ENCODE measurements around the gene GLIS1.

GRCh38 chr1:53606651-53607051, 132.3 kb downstream of the GLIS1 start:
- TF ChIP-seq CTCF (IDR thresholded peaks at IDR 0.05; ENCODE audit: extremely low read depth in 1 of 2, insufficient read depth in 1 of 2, low read depth in 1 of 2, low read length in 2 of 2) (no peak), MAX (IDR thresholded peaks at IDR 0.05; ENCODE audit: insufficient read depth, insufficient read length) (no peak), POLR2AphosphoS5 (IDR thresholded peaks at IDR 0.05; ENCODE audit: insufficient read depth, low read depth, low read length) (no peak), POLR2A (IDR thresholded peaks at IDR 0.05; ENCODE audit: low read depth, low read length) (no peak), EZH2 (IDR thresholded peaks at IDR 0.05; ENCODE audit: borderline replicate concordance, low read depth, low read length, severe bottlenecking) (no peak), JUN (IDR thresholded peaks at IDR 0.05; ENCODE audit: borderline replicate concordance, insufficient read depth, insufficient read length, low read depth) (no peak), MYC (IDR thresholded peaks at IDR 0.05; ENCODE audit: low read depth, low read length) (no peak), FOS (IDR thresholded peaks at IDR 0.05; ENCODE audit: borderline replicate concordance, insufficient read depth, low read length) (no peak), GATA2 (IDR thresholded peaks at IDR 0.05; ENCODE audit: insufficient read depth, insufficient read length, low read depth, low read length) (no peak)
